WTC11 (cell line): ENCODE data around the gene PLPP7. TPM values are rescaled to one million over a fixed set of nuclear protein-coding genes. Genes with fewer than 3 reads are reported as not detected.

Source experiments
- ATAC-seq: fragments of 200-7000 bp; cut with Tn5 transposase; 2 replicates; pipeline ENCODE4 v1.10.0; 2021; ENCODE audit warnings: mild to moderate bottlenecking, moderate library complexity
- CTCF ChIA-PET: fragments of 300-600 bp; sonication (Branson Sonifier 250); formaldehyde crosslinking; loops from one replicate; lab custom pipeline; 2021; ENCODE audit warnings: antibody characterized with exemption; lab: Charles Lee
- POLR2A ChIA-PET: fragments of 350-600 bp; sonication (Branson Sonifier 250); formaldehyde crosslinking; loops from one replicate; lab custom pipeline; 2021; ENCODE audit warnings: antibody characterized with exemption; lab: Charles Lee
- DNase-seq: peaks from one replicate; pipeline ENCODE4 v3.0.0; 2021; ENCODE audit warnings: low spot score
- H3K27ac Mint-ChIP-seq: 2 replicates; pipeline ENCODE4 v1.8.0; 2021; ENCODE audit warnings: mixed read lengths
- H3K27me3 Mint-ChIP-seq: 2 replicates; pipeline ENCODE4 v1.8.0; 2021; ENCODE audit warnings: low read depth, mild to moderate bottlenecking, moderate library complexity, mixed read lengths
- H3K36me3 Mint-ChIP-seq: 2 replicates; pipeline ENCODE4 v1.8.0; 2021; ENCODE audit warnings: mixed read lengths
- H3K4me1 Mint-ChIP-seq: 2 replicates; pipeline ENCODE4 v1.8.0; 2022; ENCODE audit warnings: mixed read lengths
- H3K4me3 Mint-ChIP-seq: 2 replicates; pipeline ENCODE4 v1.8.0; 2021; ENCODE audit warnings: mild to moderate bottlenecking, moderate library complexity, mixed read lengths
- H3K9me3 Mint-ChIP-seq: 2 replicates; pipeline ENCODE4 v1.8.0; 2021; ENCODE audit warnings: mixed read lengths
- ARID4B ChIP-seq: sonication (generic); formaldehyde crosslinking; IDR thresholded peaks from 2 replicates; pipeline ENCODE4 v1.8.0; 2023; ENCODE audit warnings: missing genetic modification reagents, mild to moderate bottlenecking, borderline replicate concordance
- ATF1 ChIP-seq: sonication (generic); formaldehyde crosslinking; IDR thresholded peaks from 2 replicates; pipeline ENCODE4 v1.8.1; 2023; ENCODE audit warnings: mild to moderate bottlenecking, moderate library complexity, missing genetic modification reagents
- CBFB ChIP-seq: sonication (generic); formaldehyde crosslinking; IDR thresholded peaks from 2 replicates; pipeline ENCODE4 v1.8.1; 2022; ENCODE audit warnings: mild to moderate bottlenecking, low read depth, missing genetic modification reagents
- CREM ChIP-seq: sonication (generic); formaldehyde crosslinking; IDR thresholded peaks from 2 replicates; pipeline ENCODE4 v1.8.1; 2022; ENCODE audit warnings: mild to moderate bottlenecking, missing genetic modification reagents, moderate library complexity
- E2F4 ChIP-seq: sonication (generic); formaldehyde crosslinking; IDR thresholded peaks from 2 replicates; pipeline ENCODE4 v1.8.1; 2022; ENCODE audit warnings: low read depth, mild to moderate bottlenecking, moderate library complexity, missing genetic modification reagents, borderline replicate concordance
- ELF4 ChIP-seq: sonication (generic); formaldehyde crosslinking; IDR thresholded peaks from 2 replicates; pipeline ENCODE4 v1.8.1; 2022; ENCODE audit warnings: low read depth, mild to moderate bottlenecking, moderate library complexity, missing genetic modification reagents
- ETV6 ChIP-seq: sonication (generic); formaldehyde crosslinking; IDR thresholded peaks from 2 replicates; pipeline ENCODE4 v1.8.1; 2022; ENCODE audit warnings: mild to moderate bottlenecking, missing genetic modification reagents
- GRHL2 ChIP-seq: fragments of 250-450 bp; sonication (Bioruptor Pico); IDR thresholded peaks from 2 replicates; pipeline ENCODE4 v1.8.0; 2022; ENCODE audit warnings: mild to moderate bottlenecking, moderate library complexity; ENCODE audit not compliant: insufficient replicate concordance, severe bottlenecking
- HMGA2 ChIP-seq: fragments of 250-450 bp; sonication (Bioruptor Pico); IDR thresholded peaks from 2 replicates; pipeline ENCODE4 v1.4.0; 2021; ENCODE audit warnings: mild to moderate bottlenecking, moderate library complexity
- NFYB ChIP-seq: sonication (generic); formaldehyde crosslinking; conservative IDR thresholded peaks from 2 replicates; pipeline ENCODE4 v1.8.0; 2022; ENCODE audit warnings: low read depth, missing genetic modification reagents
- PRRX2 ChIP-seq: fragments of 250-450 bp; sonication (Bioruptor Pico); IDR thresholded peaks from 2 replicates; pipeline ENCODE4 v1.8.0; 2021; ENCODE audit warnings: mild to moderate bottlenecking
- SMAD3 ChIP-seq: sonication (generic); formaldehyde crosslinking; IDR thresholded peaks from 2 replicates; pipeline ENCODE4 v1.8.0; 2022; ENCODE audit warnings: missing genetic modification reagents, mild to moderate bottlenecking, borderline replicate concordance
- SMAD4 ChIP-seq: sonication (generic); formaldehyde crosslinking; IDR thresholded peaks from 2 replicates; pipeline ENCODE4 v1.8.0; 2022; ENCODE audit warnings: mild to moderate bottlenecking, missing genetic modification reagents
- TEAD1 ChIP-seq: sonication (generic); formaldehyde crosslinking; IDR thresholded peaks from 2 replicates; pipeline ENCODE4 v1.8.0; 2022; ENCODE audit warnings: mild to moderate bottlenecking, missing genetic modification reagents
- ZNF121 ChIP-seq: sonication (generic); formaldehyde crosslinking; IDR thresholded peaks from 2 replicates; pipeline ENCODE4 v1.8.0; 2023; ENCODE audit warnings: missing genetic modification reagents
- ZNF219 ChIP-seq: sonication (generic); formaldehyde crosslinking; IDR thresholded peaks from 2 replicates; pipeline ENCODE4 v1.8.0; 2023; ENCODE audit warnings: missing genetic modification reagents, mild to moderate bottlenecking, borderline replicate concordance
- total RNA-seq: library from RNA; stranded (reverse); gene quantifications from 3 replicates; pipeline ENCODE4 v1.2.3, GENCODE V29; 2021
- TF ChIP-seq, protein P1 (sequence below): fragments of 250-450 bp; sonication (Bioruptor Pico); IDR thresholded peaks from 2 replicates; pipeline ENCODE4 v1.9.0; 2021; ENCODE audit warnings: mild to moderate bottlenecking
- TF ChIP-seq, protein P2 (sequence below): fragments of 250-450 bp; sonication (Bioruptor Pico); conservative IDR thresholded peaks from 2 replicates; pipeline ENCODE4 v1.9.0; 2021; ENCODE audit warnings: mild to moderate bottlenecking

PLPP7 gene
- total RNA-seq, 1 experiment from 2014 or later, result 4.2 TPM

GRCh38 chr9:131307974-131308373 is 18.5 kb downstream of the PLPP7 start:
- Mint-ChIP-seq H3K4me1 (peaks cover 7% of the 10 kb centered on the region; the same call in 1 of the 2 replicates), H3K4me3 (no peak overlapping the region), H3K27ac (no peak overlapping the region), H3K36me3 (no peaks in the 10 kb centered on the region), H3K27me3 (no peaks in the 10 kb centered on the region), H3K9me3 (peaks cover 5% of the 10 kb centered on the region; the same call in 1 of the 2 replicates)
- DNase-seq (no peak), ATAC-seq (no peak)
- ChIA-PET CTCF (interaction anchor here (0.7 kb wide), 1 partner anchor 28 kb away, joined by 3 read pairs; no protein-coding TSS in a partner anchor), POLR2A (no interaction called here)
- no peak for TF ChIP-seq E2F4
- TF ChIP-seq CBFB (CRISPR knock-in tag), result no peak
- no peak for TF ChIP-seq SMAD3 (CRISPR knock-in tag)
- TF ChIP-seq ARID4B (CRISPR knock-in tag), result no peak
- TF ChIP-seq SMAD4 (CRISPR knock-in tag), result no peak
- TF ChIP-seq HMGA2 (CRISPR knock-in tag), result no peak
- no peak for TF ChIP-seq ZNF121 (CRISPR knock-in tag)
- TF ChIP-seq NFYB (CRISPR knock-in tag), result no peak
- no peak for TF ChIP-seq TEAD1 (CRISPR knock-in tag)
- no peak for TF ChIP-seq CREM (CRISPR knock-in tag)
- TF ChIP-seq, protein P1, sequence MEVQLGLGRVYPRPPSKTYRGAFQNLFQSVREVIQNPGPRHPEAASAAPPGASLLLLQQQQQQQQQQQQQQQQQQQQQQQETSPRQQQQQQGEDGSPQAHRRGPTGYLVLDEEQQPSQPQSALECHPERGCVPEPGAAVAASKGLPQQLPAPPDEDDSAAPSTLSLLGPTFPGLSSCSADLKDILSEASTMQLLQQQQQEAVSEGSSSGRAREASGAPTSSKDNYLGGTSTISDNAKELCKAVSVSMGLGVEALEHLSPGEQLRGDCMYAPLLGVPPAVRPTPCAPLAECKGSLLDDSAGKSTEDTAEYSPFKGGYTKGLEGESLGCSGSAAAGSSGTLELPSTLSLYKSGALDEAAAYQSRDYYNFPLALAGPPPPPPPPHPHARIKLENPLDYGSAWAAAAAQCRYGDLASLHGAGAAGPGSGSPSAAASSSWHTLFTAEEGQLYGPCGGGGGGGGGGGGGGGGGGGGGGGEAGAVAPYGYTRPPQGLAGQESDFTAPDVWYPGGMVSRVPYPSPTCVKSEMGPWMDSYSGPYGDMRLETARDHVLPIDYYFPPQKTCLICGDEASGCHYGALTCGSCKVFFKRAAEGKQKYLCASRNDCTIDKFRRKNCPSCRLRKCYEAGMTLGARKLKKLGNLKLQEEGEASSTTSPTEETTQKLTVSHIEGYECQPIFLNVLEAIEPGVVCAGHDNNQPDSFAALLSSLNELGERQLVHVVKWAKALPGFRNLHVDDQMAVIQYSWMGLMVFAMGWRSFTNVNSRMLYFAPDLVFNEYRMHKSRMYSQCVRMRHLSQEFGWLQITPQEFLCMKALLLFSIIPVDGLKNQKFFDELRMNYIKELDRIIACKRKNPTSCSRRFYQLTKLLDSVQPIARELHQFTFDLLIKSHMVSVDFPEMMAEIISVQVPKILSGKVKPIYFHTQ, result no peak
- TF ChIP-seq, protein P2, sequence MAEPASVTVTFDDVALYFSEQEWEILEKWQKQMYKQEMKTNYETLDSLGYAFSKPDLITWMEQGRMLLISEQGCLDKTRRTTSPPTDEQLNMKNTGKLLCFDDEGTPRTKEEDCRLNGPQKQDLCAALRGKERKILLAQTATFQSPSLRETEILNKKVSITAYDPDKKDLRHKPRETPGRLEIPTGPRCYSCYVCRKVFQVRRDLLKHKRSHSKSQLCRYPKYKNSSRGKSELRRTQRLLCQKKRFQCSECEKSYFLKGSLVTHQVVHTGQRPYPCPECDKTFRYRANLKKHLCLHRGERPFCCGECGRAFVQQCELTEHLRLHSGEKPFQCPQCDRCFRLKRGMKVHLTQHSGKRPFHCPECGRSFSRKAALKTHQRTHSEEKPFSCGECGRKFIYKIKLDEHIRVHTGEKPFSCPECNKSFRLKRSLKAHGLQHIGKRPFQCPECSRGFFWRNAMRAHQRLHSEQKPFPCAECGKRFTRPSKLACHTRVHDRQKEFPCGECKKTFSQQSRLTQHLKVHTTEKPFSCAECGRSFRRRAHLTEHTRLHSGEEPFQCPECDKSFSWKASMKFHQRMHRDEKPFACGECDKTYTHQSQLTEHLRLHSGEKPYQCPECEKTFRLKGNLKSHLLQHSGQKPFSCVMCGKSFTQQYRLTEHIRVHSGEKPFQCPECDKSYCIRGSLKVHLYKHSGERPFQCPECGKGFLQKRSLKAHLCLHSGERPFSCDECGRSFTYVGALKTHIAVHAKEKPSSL (CRISPR knock-in tag), result no peak
- no peak for TF ChIP-seq ZNF219
- TF ChIP-seq ATF1 (CRISPR knock-in tag), result no peak
- TF ChIP-seq PRRX2 (CRISPR knock-in tag), result no peak

- Mint-ChIP-seq H3K36me3 (no peaks in the 10 kb centered on the region), H3K9me3 (peaks cover 5% of the 10 kb centered on the region; the same call in 1 of the 2 replicates), H3K27me3 (no peaks in the 10 kb centered on the region), H3K4me3 (no peak overlapping the region), H3K27ac (peak overlapping the region; percentile 72; the same call in 1 of the 2 replicates), H3K4me1 (peaks cover 6% of the 10 kb centered on the region; the same call in 1 of the 2 replicates)
- ChIA-PET CTCF (interaction anchor here (0.7 kb wide), 1 partner anchor 28 kb away, joined by 3 read pairs; no protein-coding TSS in a partner anchor), POLR2A (no interaction called here)
- DNase-seq (no peak), ATAC-seq (no peak)
- TF ChIP-seq ETV6 (CRISPR knock-in tag) (no peak), GRHL2 (CRISPR knock-in tag) (no peak), ELF4 (no peak)
- TF ChIP-seq, protein P2 (CRISPR knock-in tag), result no peak
Observed at GRCh38 chr9:131308452-131308851, 18.9 kb downstream of the PLPP7 start.
